Neutrophil (primary cell): ENCODE data around the gene NHLH2.

Experiments
- H3K27ac ChIP-seq: fragments of 200-600 bp; sonication (generic); 2 replicates; pipeline ENCODE4 v1.5.1; 2016; ENCODE audit warnings: mild to moderate bottlenecking, moderate library complexity
- H3K27me3 ChIP-seq: fragments of 200-600 bp; sonication (generic); 2 replicates; pipeline ENCODE4 v1.6.0; 2016; ENCODE audit warnings: mild to moderate bottlenecking
- H3K36me3 ChIP-seq: fragments of 200-600 bp; sonication (generic); 2 replicates; pipeline ENCODE4 v1.5.1; 2017
- H3K4me1 ChIP-seq, 2 experiments: fragments of 200-600 bp in 1 of 2; sonication (generic) in 1 of 2; 1 replicate in 1 of 2; 2 replicates in 1 of 2; pipeline versions ENCODE4 v1.5.1 to v1.6.1; 2013 to 2016; ENCODE audit warnings: low read depth in 1 of 2, low read length in 1 of 2, mild to moderate bottlenecking in 1 of 2, moderate library complexity in 1 of 2; ENCODE audit not compliant: control insufficient read depth in 1 of 2, insufficient read depth in 1 of 2
- H3K4me3 ChIP-seq, 2 experiments: fragments of 200-600 bp in 1 of 2; sonication (generic) in 1 of 2; 1 replicate in 1 of 2; 2 replicates in 1 of 2; pipeline ENCODE4 v1.5.1; 2013 to 2016; ENCODE audit warnings: low read depth in 1 of 2, low read length in 1 of 2, mild to moderate bottlenecking in 1 of 2, moderate library complexity in 1 of 2
- H3K9me3 ChIP-seq: fragments of 200-600 bp; sonication (generic); 2 replicates; pipeline ENCODE4 v1.5.1; 2016
- CTCF ChIP-seq: fragments of 200-600 bp; sonication (generic); IDR thresholded peaks from 2 replicates; pipeline ENCODE4 v1.5.1; 2016; ENCODE audit warnings: antibody characterized with exemption

The NHLH2 gene

GRCh38 chr1:115847787-115848186 is 6.9 kb upstream of the NHLH2 start:
- H3K27ac ChIP-seq, result no peak overlapping the region
- no peak overlapping the region for H3K4me3 ChIP-seq
- no peaks in the 10 kb centered on the region for H3K36me3 ChIP-seq
- peaks cover 70% of the 10 kb centered on the region for H3K27me3 ChIP-seq
- no peaks in the 10 kb centered on the region for H3K9me3 ChIP-seq
- no peak for TF ChIP-seq CTCF
- no peaks in the 10 kb centered on the region for H3K4me1 ChIP-seq

- Histone ChIP-seq H3K36me3 (no peaks in the 10 kb centered on the region), H3K27ac (no peak overlapping the region), H3K4me3 (no peak overlapping the region), H3K4me1 (peaks cover 17 to 20% of the 10 kb centered on the region in 2 experiments), H3K9me3 (no peaks in the 10 kb centered on the region), H3K27me3 (peaks cover 98% of the 10 kb centered on the region)
- TF ChIP-seq CTCF, result no peak
These were observed 2.0 kb upstream of the NHLH2 start for GRCh38 chr1:115842948-115843347.

GRCh38 chr1:115839679-115840237 is 1.2 kb downstream of the NHLH2 start:
- H3K27me3 ChIP-seq, result peaks cover 99% of the 10 kb centered on the region

GRCh38 chr1:115839029-115839678 is 1.8 kb downstream of the NHLH2 start:
- no peak overlapping the region for H3K27ac ChIP-seq
- TF ChIP-seq CTCF, result no peak
- no peaks in the 10 kb centered on the region for H3K36me3 ChIP-seq
- peak overlapping the region in 1 of 2 experiments; percentile 21 for H3K4me3 ChIP-seq
- H3K27me3 ChIP-seq, result peaks cover 100% of the 10 kb centered on the region
- peaks cover 20 to 24% of the 10 kb centered on the region in 2 experiments for H3K4me1 ChIP-seq
- no peaks in the 10 kb centered on the region for H3K9me3 ChIP-seq

More at GRCh38 chr1:115839679-115840237, 1.2 kb downstream of the NHLH2 start:
- no peaks in the 10 kb centered on the region for H3K9me3 ChIP-seq
- H3K27ac ChIP-seq, result no peak overlapping the region
- peaks cover 20 to 24% of the 10 kb centered on the region in 2 experiments for H3K4me1 ChIP-seq
- H3K4me3 ChIP-seq, result no peak overlapping the region
- no peaks in the 10 kb centered on the region for H3K36me3 ChIP-seq
- TF ChIP-seq CTCF, result no peak

GRCh38 chr1:115838431-115839028 is 2.4 kb downstream of the NHLH2 start:
- Histone ChIP-seq H3K27me3 (peaks cover 100% of the 10 kb centered on the region), H3K27ac (no peak overlapping the region), H3K4me3 (peak overlapping the region in 1 of 2 experiments; percentile 21), H3K36me3 (no peaks in the 10 kb centered on the region), H3K4me1 (peaks cover 20 to 24% of the 10 kb centered on the region in 2 experiments), H3K9me3 (no peaks in the 10 kb centered on the region)
- TF ChIP-seq CTCF, result no peak
